K562 (cell line): Measurements from ENCODE around the gene MMP24. TPM values are rescaled to one million over a fixed set of nuclear protein-coding genes. Genes with fewer than 3 reads are reported as not detected.

Source experiments
- AFF1 ChIP-seq, 2 experiments: fragments of 450-650 bp; IDR thresholded peaks; 2 replicates each; pipeline ENCODE4 v1.6.1; 2018; ENCODE audit warnings: mild to moderate bottlenecking in 2 of 2, low read depth in 1 of 2; ENCODE audit not compliant: partially characterized antibody in 2 of 2
- ARID2 ChIP-seq: fragments of 450-650 bp; IDR thresholded peaks from 2 replicates; pipeline ENCODE4 v1.6.1; 2017; ENCODE audit warnings: antibody characterized with exemption, mild to moderate bottlenecking
- BDP1 ChIP-seq: IDR thresholded peaks from 3 replicates; pipeline ENCODE4 v1.6.1; 2011; ENCODE audit not compliant: insufficient read length, insufficient read depth
- ELF1 ChIP-seq: fragments of 200-800 bp; sonication (Bioruptor generic); IDR thresholded peaks from 2 replicates; pipeline ENCODE4 v1.6.1; 2016; ENCODE audit warnings: missing genetic modification characterization, missing compliant biosample characterization
- ELF2 ChIP-seq: fragments of 250-450 bp; sonication (Bioruptor Pico); IDR thresholded peaks from 2 replicates; pipeline ENCODE4 v1.5.0; 2021; ENCODE audit warnings: mild to moderate bottlenecking
- FIP1L1 ChIP-seq: fragments of 200-400 bp; formaldehyde crosslinking; IDR thresholded peaks from 2 replicates; pipeline ENCODE4 v1.6.1; 2018; ENCODE audit warnings: mild to moderate bottlenecking, low read depth, low read length; ENCODE audit not compliant: poor library complexity, severe bottlenecking
- HDAC2 ChIP-seq: fragments of 450-650 bp; IDR thresholded peaks from 2 replicates; pipeline ENCODE4 v1.6.1; 2016; ENCODE audit warnings: mild to moderate bottlenecking
- HNRNPK ChIP-seq: fragments of 200-400 bp; formaldehyde crosslinking; IDR thresholded peaks from one replicate; pipeline ENCODE4 v1.6.1; 2018; ENCODE audit warnings: mild to moderate bottlenecking, low read depth, low read length; ENCODE audit not compliant: poor library complexity, severe bottlenecking
- MAFG ChIP-seq: fragments of 450-650 bp; conservative IDR thresholded peaks from 2 replicates; pipeline ENCODE4 v1.6.1; 2016; ENCODE audit warnings: missing genetic modification characterization, missing compliant biosample characterization
- MTA3 ChIP-seq: fragments of 450-650 bp; formaldehyde crosslinking; IDR thresholded peaks from 2 replicates; pipeline ENCODE4 v1.6.1; 2017; ENCODE audit warnings: mild to moderate bottlenecking, borderline replicate concordance
- MXI1 ChIP-seq: IDR thresholded peaks from 2 replicates; pipeline ENCODE4 v1.6.1; 2011; ENCODE audit warnings: low read depth, mild to moderate bottlenecking, improper control_type of control experiment, low read length
- RBM14 ChIP-seq: fragments of 200-400 bp; formaldehyde crosslinking; IDR thresholded peaks from 2 replicates; pipeline ENCODE4 v1.6.1; 2018; ENCODE audit warnings: low read depth, mild to moderate bottlenecking, low read length, moderate library complexity, borderline replicate concordance; ENCODE audit not compliant: insufficient read depth
- RFX1 ChIP-seq: fragments of 450-650 bp; IDR thresholded peaks from 2 replicates; pipeline ENCODE4 v1.6.1; 2016; ENCODE audit warnings: mild to moderate bottlenecking, moderate library complexity
- SAP30 ChIP-seq: fragments of 200-600 bp; sonication (generic); IDR thresholded peaks from 2 replicates; pipeline ENCODE4 v1.6.1; 2012; ENCODE audit warnings: borderline replicate concordance, low read depth, mild to moderate bottlenecking, moderate library complexity, low read length, control low read depth, inconsistent platforms; ENCODE audit not compliant: insufficient read depth, poor library complexity, severe bottlenecking
- SIX5 ChIP-seq, 2 experiments: IDR thresholded peaks; 2 replicates each; pipeline ENCODE4 v1.6.1; 2011; ENCODE audit warnings: low read length in 2 of 2, borderline replicate concordance in 1 of 2, low read depth in 1 of 2, mild to moderate bottlenecking in 1 of 2, moderate library complexity in 1 of 2; ENCODE audit not compliant: insufficient read depth in 1 of 2
- STAG1 ChIP-seq: sonication (generic); formaldehyde crosslinking; IDR thresholded peaks from 2 replicates; pipeline ENCODE4 v1.5.0; 2020; ENCODE audit warnings: missing genetic modification reagents, borderline replicate concordance
- TRIM24 ChIP-seq, 2 experiments: fragments of 450-650 bp; IDR thresholded peaks; 2 replicates each; pipeline ENCODE4 v1.6.1; 2016
- TSHZ1 ChIP-seq: fragments of 250-450 bp; sonication (Bioruptor Pico); IDR thresholded peaks from 2 replicates; pipeline ENCODE4 v1.4.0; 2020; ENCODE audit warnings: mild to moderate bottlenecking, moderate library complexity
- ZNF12 ChIP-seq: sonication (generic); formaldehyde crosslinking; IDR thresholded peaks from 2 replicates; pipeline ENCODE4 v1.4.0; 2020; ENCODE audit warnings: mild to moderate bottlenecking, missing genetic modification reagents
- ZNF174 ChIP-seq: fragments of 250-450 bp; sonication (Bioruptor Pico); IDR thresholded peaks from 2 replicates; pipeline ENCODE4 v1.4.0; 2020; ENCODE audit warnings: mild to moderate bottlenecking
- ZNF707 ChIP-seq: fragments of 250-450 bp; sonication (Bioruptor Pico); conservative IDR thresholded peaks from 2 replicates; pipeline ENCODE4 v1.8.0; 2022; ENCODE audit warnings: inconsistent platforms, mild to moderate bottlenecking, moderate library complexity
- polyA plus RNA-seq, 8 experiments: library from polyadenylated mRNA; depleted of rRNA in 4 of 8; stranded (reverse) in 5 of 8; unstranded in 3 of 8; fragments of >200 nt; fragmentation: Nextera tagmentation in 2 of 8; fragmentation: Illumina TruSeq in 1 of 8; extraction: Ambion mirVana in 2 of 8; extraction: Trizol in 1 of 8; gene quantifications; 2 replicates each; pipeline versions ENCODE4 v1.2.1 to v1.2.3, GENCODE V29; 2011 to 2014; ENCODE audit warnings: inconsistent platforms in 1 of 8, missing spikeins in 1 of 8
- total RNA-seq, 7 experiments: library from RNA; depleted of rRNA in 6 of 7; stranded (reverse); fragments of >200 nt in 6 of 7; fragmentation: Illumina TruSeq in 2 of 7; extraction: Trizol in 2 of 7; gene quantifications; 2 replicates each; pipeline versions ENCODE4 v1.2.1 to v1.2.3, GENCODE V29; 2011 to 2021; ENCODE audit warnings: low replicate concordance in 1 of 7

MMP24 gene
- total and polyA plus RNA-seq, 9 of the 15 experiments (the other 6 are each of a cell fraction or from before 2014, with no cell fraction given): 0.03 to 0.07 (median 0.03) TPM; not detected in 6

GRCh38 chr20:35284992-35285805, 58.7 kb downstream of the MMP24 start (continued):
- TF ChIP-seq ZNF12 (CRISPR knock-in tag): no peak
- TF ChIP-seq MTA3: 0 out of 2 replicates have a peak, but pooled peaks have one; percentile 18
- 0 out of 2 replicates have a peak, but pooled peaks have one; percentile 6 for TF ChIP-seq ELF2 (CRISPR knock-in tag)
- no peak for TF ChIP-seq SIX5 (IDR thresholded peaks at IDR 0.05; ENCODE audit: borderline replicate concordance in 1 of 2, insufficient read depth in 1 of 2, low read depth in 1 of 2, low read length in 2 of 2)
- TF ChIP-seq ELF1 (tag): peak; percentile 72
- no peak for TF ChIP-seq RBM14
- TF ChIP-seq MXI1: no peak
- TF ChIP-seq ZNF174 (CRISPR knock-in tag): no peak
- TF ChIP-seq MAFG (tag): no peak
- TF ChIP-seq RFX1: no peak
- TF ChIP-seq ZNF707 (CRISPR knock-in tag): no peak
- 0 out of 2 replicates have a peak, but pooled peaks have one; percentile 35 for TF ChIP-seq STAG1
- no peak for TF ChIP-seq TRIM24 (IDR thresholded peaks at IDR 0.05)
- TF ChIP-seq BDP1: no peak
- TF ChIP-seq ARID2: 0 out of 2 replicates have a peak, but pooled peaks have one; percentile 16
- no peak for TF ChIP-seq HNRNPK
- TF ChIP-seq SAP30: peak; percentile 76
- TF ChIP-seq TSHZ1: no peak
- TF ChIP-seq HDAC2: peak; percentile 54
- TF ChIP-seq FIP1L1: no peak
- TF ChIP-seq AFF1 (IDR thresholded peaks at IDR 0.05; ENCODE audit: low read depth in 1 of 2, partially characterized antibody in 2 of 2): no peak
